Inferior parietal cortex (tissue), 1 donor: Measurements from ENCODE around the gene GPHN.
"Not testable (repeated sequence)": the region's sequence is repeated elsewhere in the genome, so short reads cannot be mapped to it uniquely, and the experiment has no call there.

Experiments
- DNase-seq: peaks from one replicate; pipeline ENCODE4 v3.0.0-alpha.2; 2016; ENCODE audit errors: extremely low spot score

GPHN gene

GRCh38 chr14:66652525-66653106 lies 144.7 kb downstream of the GPHN start:
- no peak for DNase-seq

GRCh38 chr14:66657780-66658179 lies 149.8 kb downstream of the GPHN start:
- DNase-seq: no peak

- DNase-seq: no peak
These were observed 154.4 kb downstream of the GPHN start for GRCh38 chr14:66662374-66662773.

- DNase-seq: no peak
These were observed 169.8 kb downstream of the GPHN start for GRCh38 chr14:66677780-66678179.

GRCh38 chr14:66680216-66680615 lies 172.3 kb downstream of the GPHN start:
- DNase-seq: no peak

GRCh38 chr14:66696326-66696725 lies 188.4 kb downstream of the GPHN start:
- no peak for DNase-seq

- DNase-seq: no peak
These were observed 190.6 kb downstream of the GPHN start for GRCh38 chr14:66698503-66698902.

- no peak for DNase-seq
These were observed 193.9 kb downstream of the GPHN start for GRCh38 chr14:66701813-66702212.

- DNase-seq: no peak
These were observed 200.3 kb downstream of the GPHN start for GRCh38 chr14:66708267-66708666.

- peak; percentile 20 for DNase-seq
These were observed 201.3 kb downstream of the GPHN start for GRCh38 chr14:66709291-66709690.

- not testable (repeated sequence) for DNase-seq
These were observed 206.3 kb downstream of the GPHN start for GRCh38 chr14:66714291-66714690.

GRCh38 chr14:66715313-66715712 lies 207.4 kb downstream of the GPHN start:
- not testable (repeated sequence) for DNase-seq

- DNase-seq: no peak
These were observed 208.3 kb downstream of the GPHN start for GRCh38 chr14:66716227-66716626.

- DNase-seq: no peak
These were observed 209.7 kb downstream of the GPHN start for GRCh38 chr14:66717561-66718140.

- DNase-seq: no peak
These were observed 217.0 kb downstream of the GPHN start for GRCh38 chr14:66724996-66725395.

GRCh38 chr14:66731298-66731697 lies 223.4 kb downstream of the GPHN start:
- not testable (repeated sequence) for DNase-seq

GRCh38 chr14:66735853-66736252 lies 227.9 kb downstream of the GPHN start:
- no peak for DNase-seq

- no peak for DNase-seq
These were observed 231.9 kb downstream of the GPHN start for GRCh38 chr14:66739826-66740225.

GRCh38 chr14:66745078-66745477 lies 237.1 kb downstream of the GPHN start:
- no peak for DNase-seq

GRCh38 chr14:66746316-66747006 lies 238.5 kb downstream of the GPHN start:
- peak; percentile 30 for DNase-seq

GRCh38 chr14:66752109-66752508 lies 244.2 kb downstream of the GPHN start:
- DNase-seq: no peak

- no peak for DNase-seq
These were observed 250.2 kb downstream of the GPHN start for GRCh38 chr14:66758031-66758613.

GRCh38 chr14:66772146-66772545 lies 264.2 kb downstream of the GPHN start:
- DNase-seq: no peak
